ES-I3 (cell line): ENCODE measurements around the gene TCP1.
"Not testable (repeated sequence)": the region's sequence is repeated elsewhere in the genome, so short reads cannot be mapped to it uniquely, and the experiment has no call there.

ENCODE experiments used
- H3K36me3 ChIP-seq: 2 replicates; pipeline ENCODE4 v1.6.1; 2013; ENCODE audit warnings: mild to moderate bottlenecking, low read length, control low read depth, moderate library complexity; ENCODE audit not compliant: insufficient read depth
- H3K4me1 ChIP-seq: 2 replicates; pipeline ENCODE4 v1.6.1; 2013; ENCODE audit warnings: mild to moderate bottlenecking, control low read depth, low read length; ENCODE audit not compliant: insufficient read depth
- H3K9ac ChIP-seq: 2 replicates; pipeline ENCODE4 v1.6.1; 2013; ENCODE audit warnings: low read depth, mild to moderate bottlenecking, low read length, moderate library complexity
- H3K9me3 ChIP-seq: 2 replicates; pipeline ENCODE4 v1.6.1; 2013; ENCODE audit warnings: mild to moderate bottlenecking, low read length, moderate library complexity; ENCODE audit not compliant: control insufficient read depth, insufficient read depth

TCP1 gene

GRCh38 chr6:159824690-159825089, 35.3 kb upstream of the TCP1 start:
- not testable (repeated sequence) for H3K36me3 ChIP-seq, H3K9me3 ChIP-seq, H3K4me1 ChIP-seq, H3K9ac ChIP-seq

- H3K4me1 ChIP-seq: peaks cover 5% of the 10 kb centered on the region; the same call in 1 of the 2 replicates
- no peaks in the 10 kb centered on the region for H3K36me3 ChIP-seq
Observed at GRCh38 chr6:159823953-159824352, 34.6 kb upstream of the TCP1 start.

DNA sequence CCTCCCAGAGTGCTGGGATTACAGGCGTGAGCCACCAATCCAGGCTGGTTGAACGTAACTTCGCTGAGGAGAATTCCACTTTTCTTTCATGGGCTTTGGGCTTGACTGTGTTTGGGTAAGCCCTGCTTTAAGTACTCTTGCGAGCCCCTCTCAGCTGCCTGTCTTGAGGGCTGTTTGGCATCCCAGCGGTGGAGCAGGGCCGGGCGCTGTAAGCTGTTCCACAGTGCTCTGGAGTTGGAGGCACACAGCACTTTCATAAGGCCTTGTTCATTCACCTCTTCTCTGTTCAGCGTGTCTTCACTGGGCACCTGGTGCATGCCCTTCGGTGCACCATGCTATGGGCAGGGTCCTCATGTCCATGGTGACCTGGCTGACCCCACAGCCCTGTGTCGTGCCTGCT, 32.3 kb upstream of the TCP1 start:
- no peaks in the 10 kb centered on the region for H3K9me3 ChIP-seq
- no peak overlapping the region for H3K9ac ChIP-seq
- peaks cover 5% of the 10 kb centered on the region; the same call in 1 of the 2 replicates for H3K4me1 ChIP-seq
- no peaks in the 10 kb centered on the region for H3K36me3 ChIP-seq

More at GRCh38 chr6:159823953-159824352, 34.6 kb upstream of the TCP1 start:
- no peaks in the 10 kb centered on the region for H3K9me3 ChIP-seq
- no peak overlapping the region for H3K9ac ChIP-seq

- Histone ChIP-seq H3K9ac (no peak overlapping the region), H3K36me3 (no peaks in the 10 kb centered on the region), H3K4me1 (peaks cover 5% of the 10 kb centered on the region; the same call in 1 of the 2 replicates), H3K9me3 (no peaks in the 10 kb centered on the region)
Observed at GRCh38 chr6:159821122-159821521, 31.7 kb upstream of the TCP1 start.

DNA sequence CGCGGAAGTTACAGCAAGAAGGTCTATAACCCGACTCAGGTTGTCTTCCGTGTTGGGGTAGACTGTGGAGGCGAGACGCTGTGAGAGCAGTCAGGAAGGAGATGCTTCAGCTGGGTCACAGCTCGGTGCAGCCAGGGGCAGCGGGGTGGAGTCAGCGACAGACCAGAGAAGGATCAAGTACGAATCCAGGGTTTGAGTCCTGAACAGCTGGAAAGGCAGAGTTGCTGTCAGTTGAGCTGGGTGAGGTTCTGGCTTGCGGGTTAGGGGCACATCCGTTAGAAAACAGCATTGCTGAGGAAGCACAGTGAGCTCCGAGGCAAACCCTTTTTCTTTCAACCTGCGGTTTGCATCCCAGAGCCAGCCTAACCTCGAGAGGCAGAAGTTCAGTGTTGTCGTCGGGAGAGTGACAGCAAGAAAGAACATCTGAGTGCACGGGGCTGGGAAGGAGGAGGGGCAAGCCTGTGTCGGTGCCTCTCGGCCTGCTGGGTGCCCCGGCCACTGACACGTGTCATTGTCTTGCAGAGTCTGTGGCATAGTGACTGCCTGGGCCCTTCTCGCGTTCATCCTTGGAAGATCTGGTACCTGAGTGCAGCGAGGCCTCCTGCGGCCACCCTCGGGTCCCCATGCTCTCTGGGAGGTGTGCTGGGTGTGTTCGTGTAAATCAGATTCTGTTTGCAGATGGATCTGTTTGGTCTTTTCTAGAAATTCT, 30.7 kb upstream of the TCP1 start:
- no peaks in the 10 kb centered on the region for H3K36me3 ChIP-seq
- no peak overlapping the region for H3K9ac ChIP-seq
- H3K9me3 ChIP-seq: no peaks in the 10 kb centered on the region
- H3K4me1 ChIP-seq: peaks cover 5% of the 10 kb centered on the region; the same call in 1 of the 2 replicates

DNA sequence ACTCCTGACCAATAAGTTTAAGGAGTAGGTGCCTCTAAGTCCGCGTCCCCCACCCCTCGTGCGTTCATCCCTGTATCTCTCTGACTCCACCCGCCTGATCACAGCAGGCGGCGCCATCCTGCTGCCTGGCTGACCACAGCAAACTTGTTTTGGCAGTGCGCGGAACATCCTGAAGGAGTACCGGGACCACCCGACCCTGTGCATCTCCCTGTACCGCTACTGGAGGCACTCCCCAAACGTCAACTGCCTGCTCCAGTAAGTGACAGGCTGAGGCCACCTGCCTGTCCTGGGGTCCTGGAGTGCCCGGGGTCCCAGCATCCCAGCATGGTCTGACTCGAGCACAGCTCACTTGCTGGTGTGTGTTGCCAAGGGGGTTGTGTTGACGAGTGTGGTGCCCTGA, 29.7 kb upstream of the TCP1 start:
- Histone ChIP-seq H3K36me3 (no peaks in the 10 kb centered on the region), H3K9me3 (no peaks in the 10 kb centered on the region), H3K4me1 (peaks cover 5% of the 10 kb centered on the region; the same call in 1 of the 2 replicates), H3K9ac (no peak overlapping the region)

DNA sequence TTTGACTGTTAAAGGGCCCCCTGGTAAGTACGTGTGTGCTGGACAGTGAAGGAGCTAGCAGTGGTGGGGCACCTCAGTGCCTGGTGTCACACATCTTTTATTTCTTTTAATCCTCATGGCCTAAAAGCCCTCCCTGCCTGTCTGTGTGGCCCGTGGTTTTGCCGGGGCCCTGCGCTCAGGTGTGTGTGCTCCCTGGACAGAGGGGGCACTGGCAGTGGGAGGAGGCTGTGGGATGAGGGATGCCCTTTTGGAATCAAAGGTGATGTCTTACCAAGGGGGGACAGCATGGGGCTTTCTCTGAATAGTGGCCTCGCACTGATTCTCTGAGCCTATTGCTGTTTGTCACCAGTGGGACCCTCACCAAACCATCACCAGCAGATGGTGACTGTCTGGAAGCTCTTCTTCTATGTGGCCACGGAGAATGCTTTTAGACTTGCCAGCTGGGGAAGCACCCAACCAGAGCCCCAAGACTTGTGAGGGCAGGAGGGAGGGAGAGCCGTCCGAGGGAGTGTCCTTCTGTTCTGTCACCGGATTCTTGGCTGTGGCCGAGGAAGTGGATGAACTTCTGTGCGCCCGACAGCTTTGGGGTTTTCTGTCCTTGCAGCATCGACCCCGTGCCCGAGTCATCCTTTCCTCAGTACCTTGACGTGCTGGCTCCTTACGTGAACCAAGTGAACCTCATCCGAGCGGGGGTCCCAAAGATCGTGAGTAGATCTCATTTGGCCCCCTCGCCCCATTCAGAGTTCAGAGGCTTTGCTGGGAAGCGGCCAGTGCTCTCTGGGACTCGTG, 28.7 kb upstream of the TCP1 start:
- Histone ChIP-seq H3K9me3 (no peaks in the 10 kb centered on the region), H3K9ac (no peak overlapping the region), H3K36me3 (no peaks in the 10 kb centered on the region), H3K4me1 (peaks cover 5% of the 10 kb centered on the region; the same call in 1 of the 2 replicates)

GRCh38 chr6:159816775-159817174, 27.4 kb upstream of the TCP1 start:
- not testable (repeated sequence) for H3K36me3 ChIP-seq, H3K9ac ChIP-seq, H3K4me1 ChIP-seq, H3K9me3 ChIP-seq

GRCh38 chr6:159815410-159815809, 26.0 kb upstream of the TCP1 start:
- peaks cover 2% of the 10 kb centered on the region; the same call in 1 of the 2 replicates for H3K4me1 ChIP-seq
- no peak overlapping the region for H3K9ac ChIP-seq
- no peaks in the 10 kb centered on the region for H3K36me3 ChIP-seq
- H3K9me3 ChIP-seq: no peaks in the 10 kb centered on the region

GRCh38 chr6:159813781-159814180, 24.4 kb upstream of the TCP1 start:
- H3K9me3 ChIP-seq: no peaks in the 10 kb centered on the region
- no peaks in the 10 kb centered on the region for H3K4me1 ChIP-seq
- no peak overlapping the region for H3K9ac ChIP-seq
- no peaks in the 10 kb centered on the region for H3K36me3 ChIP-seq

GRCh38 chr6:159809149-159809548, 19.7 kb upstream of the TCP1 start:
- H3K9ac ChIP-seq: no peak overlapping the region
- no peaks in the 10 kb centered on the region for H3K9me3 ChIP-seq
- no peaks in the 10 kb centered on the region for H3K36me3 ChIP-seq
- H3K4me1 ChIP-seq: no peaks in the 10 kb centered on the region

DNA sequence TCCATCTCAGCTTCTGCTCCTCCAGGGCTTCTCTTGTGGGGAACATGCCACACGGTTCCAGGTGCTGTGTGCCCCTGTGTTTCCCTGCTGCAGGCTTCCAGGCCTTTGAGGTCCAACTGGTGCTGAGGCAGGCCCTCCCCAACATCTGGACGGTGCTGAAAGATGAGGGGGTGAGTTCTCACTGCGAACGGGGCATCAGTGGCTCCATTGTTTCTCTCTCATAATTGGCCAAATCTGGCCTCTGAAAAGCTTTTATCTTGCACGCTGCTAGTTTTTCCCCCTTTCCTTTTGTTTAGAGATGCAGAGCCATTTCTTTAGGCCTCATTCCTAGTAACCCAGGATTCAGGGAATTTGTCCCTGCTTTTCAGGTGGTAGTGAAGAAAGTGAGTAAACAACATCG, 19.2 kb upstream of the TCP1 start:
- Histone ChIP-seq H3K36me3 (no peaks in the 10 kb centered on the region), H3K4me1 (no peaks in the 10 kb centered on the region), H3K9me3 (no peaks in the 10 kb centered on the region), H3K9ac (no peak overlapping the region)

DNA sequence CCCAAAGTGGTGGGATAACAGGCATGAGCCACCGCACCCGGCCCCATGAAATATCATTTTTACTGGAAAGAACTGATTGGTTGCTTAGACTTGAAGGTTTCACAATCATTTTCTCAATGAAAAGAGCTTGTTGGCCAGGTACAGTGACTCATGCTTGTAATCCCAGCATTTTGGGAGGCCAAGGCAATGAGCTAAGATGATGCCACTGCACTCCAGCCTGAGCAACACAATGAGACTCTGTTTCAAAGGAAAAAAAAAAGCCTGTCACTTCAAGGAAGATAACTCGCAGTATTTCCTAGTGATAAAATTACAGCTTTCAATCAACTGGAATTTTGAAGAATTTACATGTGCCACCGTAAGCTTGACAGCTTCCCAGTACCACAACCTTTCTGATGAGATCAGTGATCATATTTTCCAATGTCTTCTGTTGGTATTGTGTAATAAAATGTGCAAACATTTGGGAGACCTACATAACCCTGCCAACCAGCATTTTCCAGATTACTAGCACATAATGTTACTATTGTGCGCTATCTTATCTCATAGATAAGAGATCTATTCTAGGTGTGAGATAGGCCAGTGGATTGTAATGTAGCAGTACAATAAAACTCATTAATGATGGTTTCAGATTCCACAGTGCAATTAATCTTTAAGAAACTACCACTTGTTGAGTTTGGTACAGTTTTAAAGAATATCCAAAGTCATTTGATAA, 17.9 kb upstream of the TCP1 start:
- no peaks in the 10 kb centered on the region for H3K36me3 ChIP-seq
- no peaks in the 10 kb centered on the region for H3K9me3 ChIP-seq
- H3K9ac ChIP-seq: no peak overlapping the region
- no peaks in the 10 kb centered on the region for H3K4me1 ChIP-seq

DNA sequence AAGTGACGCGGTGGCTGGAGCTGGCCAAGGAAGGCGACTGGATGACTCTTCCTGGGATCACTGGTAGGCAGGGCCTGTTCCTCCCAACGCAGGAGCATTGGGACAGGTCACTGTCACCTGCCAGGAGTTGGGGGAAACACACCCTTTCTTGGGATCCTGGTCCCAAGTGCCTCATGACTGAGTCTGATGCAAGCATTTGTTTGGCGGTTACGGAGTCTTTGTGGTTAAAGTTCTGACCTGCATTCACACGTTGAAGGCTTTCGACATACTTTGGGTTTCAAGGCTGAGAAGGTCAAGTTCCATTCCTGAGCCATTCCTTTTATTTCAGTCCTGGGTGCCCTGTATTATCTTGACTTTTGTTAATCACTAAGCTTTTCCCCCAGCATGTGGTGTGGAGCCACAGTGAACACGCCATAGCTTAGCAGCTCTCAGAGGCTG, 16.6 kb upstream of the TCP1 start:
- H3K9ac ChIP-seq: no peak overlapping the region
- H3K9me3 ChIP-seq: no peaks in the 10 kb centered on the region
- no peaks in the 10 kb centered on the region for H3K36me3 ChIP-seq
- H3K4me1 ChIP-seq: no peaks in the 10 kb centered on the region
